Astrocyte (in vitro differentiated cells and primary cell): ENCODE results near the gene EPHA6.

Source experiments
- CTCF ChIP-seq: IDR thresholded peaks from 2 replicates; pipeline ENCODE4 v1.5.1; 2011; ENCODE audit warnings: low read depth, mild to moderate bottlenecking, inconsistent platforms, low read length, moderate library complexity; ENCODE audit not compliant: insufficient read depth
- EZH2 ChIP-seq: IDR thresholded peaks from 2 replicates; pipeline ENCODE4 v1.6.1; 2012; ENCODE audit warnings: mild to moderate bottlenecking, low read length, inconsistent platforms; ENCODE audit not compliant: insufficient read depth

- no peak for TF ChIP-seq CTCF
- TF ChIP-seq EZH2, result no peak
Measured at GRCh38 chr3:97235611-97236315, 421.4 kb downstream of the EPHA6 start.
